ENCODE results near the gene MRPS6. TPM values are rescaled to one million over a fixed set of nuclear protein-coding genes. Genes with fewer than 3 reads are reported as not detected.

MRPS6 gene
- total RNA-seq, 1 experiment from 2014 or later = 55.1 TPM

- no peak overlapping the region for H2AFZ ChIP-seq (ENCODE audit: low read depth, low read length, poor library complexity, severe bottlenecking)
- H3K4me2 ChIP-seq (ENCODE audit: low read length) = no peak overlapping the region
- POLR2A ChIA-PET = no interaction called here
- no peaks in the 10 kb centered on the region for H4K20me1 ChIP-seq (ENCODE audit: insufficient read depth)
- intact Hi-C loops (cut with micrococcal nuclease) = no loop called here
- H3K79me2 ChIP-seq (ENCODE audit: insufficient read depth, low read length) = no peaks in the 10 kb centered on the region
- no peaks in the 10 kb centered on the region for H3K4me1 ChIP-seq (ENCODE audit: control insufficient read depth in 1 of 2, insufficient read depth in 2 of 2, low read length in 2 of 2)
- H3K4me3 ChIP-seq (replicated peaks in 1 of 2; ENCODE audit: low read depth in 1 of 2, low read length in 2 of 2) = no peak overlapping the region
- H3K9me2 ChIP-seq (ENCODE audit: insufficient read depth) = no peaks in the 10 kb centered on the region
- H3K36me3 ChIP-seq (ENCODE audit: control insufficient read depth in 1 of 2, insufficient read depth in 2 of 2, low read length in 2 of 2) = no peaks in the 10 kb centered on the region
- TF ChIP-seq SRF (IDR thresholded peaks at IDR 0.05; ENCODE audit: low read depth) (no peak), ELF1 (IDR thresholded peaks at IDR 0.05; ENCODE audit: borderline replicate concordance, low read depth) (no peak), CBX3 (IDR thresholded peaks at IDR 0.05; ENCODE audit: low read depth) (no peak), JUND (IDR thresholded peaks at IDR 0.05) (no peak), ZBTB33 (IDR thresholded peaks at IDR 0.05; ENCODE audit: extremely low read depth, insufficient replicate concordance, low read length) (no peak), ZFX (IDR thresholded peaks at IDR 0.05) (no peak), ATF3 (IDR thresholded peaks at IDR 0.05) (no peak), RAD21 (IDR thresholded peaks at IDR 0.05; ENCODE audit: low read depth) (no peak)
- no peak overlapping the region for H3K9ac ChIP-seq (ENCODE audit: low read length)
- no peak for DNase-seq (ENCODE audit: low read depth, low spot score)
- BruUV-seq (replicated peaks) = no TSS peak
- H3K27me3 ChIP-seq (ENCODE audit: insufficient read depth, low read length) = no peaks in the 10 kb centered on the region
- no peak for ATAC-seq
- RAD21 ChIA-PET (ENCODE audit: low non-redundant PET in 1 of 2, low total read pairs in 2 of 2, uncharacterized antibody in 2 of 2, unreplicated experiment in 2 of 2) = no interaction called here
- CTCF ChIA-PET = no interaction called here
- peaks cover 25 to 42% of the 10 kb centered on the region in 2 experiments; a peak in 3 of 4 replicates for H3K9me3 ChIP-seq (ENCODE audit: control insufficient read depth in 1 of 2, insufficient read depth in 1 of 2, low read depth in 1 of 2, low read length in 2 of 2)
- no peak overlapping the region for H3K27ac ChIP-seq (ENCODE audit: low read depth, low read length)
Measured at GRCh38 chr21:34170886-34171285, 97.5 kb downstream of the MRPS6 start.

GRCh38 chr21:34174470-34174869, 101.1 kb downstream of the MRPS6 start:
- DNase-seq (ENCODE audit: low read depth, low spot score) (no peak), ATAC-seq (no peak)
- ChIA-PET CTCF (no interaction called here), POLR2A (no interaction called here), RAD21 (ENCODE audit: low non-redundant PET in 1 of 2, low total read pairs in 2 of 2, uncharacterized antibody in 2 of 2, unreplicated experiment in 2 of 2) (no interaction called here)
- H4K20me1 ChIP-seq (ENCODE audit: insufficient read depth) = no peaks in the 10 kb centered on the region
- no TSS peak for BruUV-seq (replicated peaks)
- H3K9ac ChIP-seq (ENCODE audit: low read length) = no peak overlapping the region
- intact Hi-C loops (cut with micrococcal nuclease) = no loop called here
- H3K36me3 ChIP-seq (ENCODE audit: control insufficient read depth in 1 of 2, insufficient read depth in 2 of 2, low read length in 2 of 2) = no peaks in the 10 kb centered on the region
- H2AFZ ChIP-seq (ENCODE audit: low read depth, low read length, poor library complexity, severe bottlenecking) = no peak overlapping the region
- H3K9me3 ChIP-seq (ENCODE audit: control insufficient read depth in 1 of 2, insufficient read depth in 1 of 2, low read depth in 1 of 2, low read length in 2 of 2) = peaks cover 0 to 16% of the 10 kb centered on the region in 2 experiments; a peak in 2 of 4 replicates
- H3K79me2 ChIP-seq (ENCODE audit: insufficient read depth, low read length) = no peaks in the 10 kb centered on the region
- H3K4me2 ChIP-seq (ENCODE audit: low read length) = no peak overlapping the region
- no peaks in the 10 kb centered on the region for H3K27me3 ChIP-seq (ENCODE audit: insufficient read depth, low read length)
- no peak overlapping the region for H3K27ac ChIP-seq (ENCODE audit: low read depth, low read length)
- no peak overlapping the region for H3K4me3 ChIP-seq (replicated peaks in 1 of 2; ENCODE audit: low read depth in 1 of 2, low read length in 2 of 2)
- no peaks in the 10 kb centered on the region for H3K9me2 ChIP-seq (ENCODE audit: insufficient read depth)
- H3K4me1 ChIP-seq (ENCODE audit: control insufficient read depth in 1 of 2, insufficient read depth in 2 of 2, low read length in 2 of 2) = no peaks in the 10 kb centered on the region
- TF ChIP-seq CEBPB (IDR thresholded peaks at IDR 0.05; ENCODE audit: low read depth) (no peak), SRF (IDR thresholded peaks at IDR 0.05; ENCODE audit: low read depth) (no peak), ZNF274 (IDR thresholded peaks at IDR 0.05; ENCODE audit: low read depth, low read length) (no peak), YY1 (IDR thresholded peaks at IDR 0.05; ENCODE audit: extremely low read depth, insufficient replicate concordance, low read depth, low read length) (no peak), ATF3 (IDR thresholded peaks at IDR 0.05) (no peak), MAX (IDR thresholded peaks at IDR 0.05) (no peak), REST (IDR thresholded peaks at IDR 0.05; ENCODE audit: low read depth) (no peak), FOSL1 (IDR thresholded peaks at IDR 0.05; ENCODE audit: low read depth) (no peak), JUND (IDR thresholded peaks at IDR 0.05) (no peak), RAD21 (IDR thresholded peaks at IDR 0.05; ENCODE audit: low read depth) (no peak), CBX3 (IDR thresholded peaks at IDR 0.05; ENCODE audit: low read depth) (no peak), TCF7L2 (IDR thresholded peaks at IDR 0.05; ENCODE audit: borderline replicate concordance, extremely low read depth, insufficient read depth, insufficient read length) (no peak)
